Karpas-422 (cell line): Measurements from ENCODE around the gene MYCN. TPM values are rescaled to one million over a fixed set of nuclear protein-coding genes. Genes with fewer than 3 reads are reported as not detected.

ENCODE experiments used
- DNase-seq: peaks from one replicate; pipeline ENCODE4 v3.0.0-alpha.2; 2015
- H2AFZ ChIP-seq: fragments of 200-600 bp; sonication (generic); 2 replicates; pipeline ENCODE4 v1.6.1; 2014; ENCODE audit warnings: antibody characterized with exemption, low read length, mixed read lengths
- H3K27ac ChIP-seq: fragments of 200-600 bp; sonication (generic); 2 replicates; pipeline ENCODE4 v1.5.1; 2014; ENCODE audit warnings: mild to moderate bottlenecking, low read length, moderate library complexity
- H3K27me3 ChIP-seq: fragments of 200-600 bp; sonication (generic); 2 replicates; pipeline ENCODE4 v1.6.1; 2014; ENCODE audit warnings: low read length, mixed read lengths
- H3K36me3 ChIP-seq: fragments of 200-600 bp; sonication (generic); 2 replicates; pipeline ENCODE4 v1.6.1; 2014; ENCODE audit warnings: low read length, mixed read lengths; ENCODE audit not compliant: insufficient read depth
- H3K4me1 ChIP-seq: fragments of 200-600 bp; sonication (generic); 2 replicates; pipeline ENCODE4 v1.6.1; 2014; ENCODE audit warnings: mild to moderate bottlenecking, low read length, mixed read lengths
- H3K4me2 ChIP-seq: fragments of 200-600 bp; sonication (generic); 2 replicates; pipeline ENCODE4 v1.6.1; 2014; ENCODE audit warnings: low read length, low read depth, mild to moderate bottlenecking; ENCODE audit not compliant: poor library complexity, severe bottlenecking
- H3K4me3 ChIP-seq: fragments of 200-600 bp; sonication (generic); 2 replicates; pipeline ENCODE4 v1.5.1; 2014; ENCODE audit warnings: mild to moderate bottlenecking, antibody characterized with exemption, low read length, mixed read lengths
- H3K79me2 ChIP-seq: fragments of 200-600 bp; sonication (generic); 2 replicates; pipeline ENCODE4 v1.6.1; 2014; ENCODE audit warnings: mild to moderate bottlenecking, low read length, mixed read lengths
- H3K9ac ChIP-seq: fragments of 200-600 bp; sonication (generic); 2 replicates; pipeline ENCODE4 v1.6.0; 2014; ENCODE audit warnings: low read length
- H3K9me2 ChIP-seq: fragments of 200-600 bp; sonication (generic), shearing (Covaris generic); replicated peaks from 2 replicates; pipeline ENCODE4 v1.6.0; 2014; ENCODE audit warnings: mild to moderate bottlenecking, low read length, moderate library complexity; ENCODE audit not compliant: insufficient read depth
- H3K9me3 ChIP-seq: fragments of 300-700, 200-600 bp; sonication (generic); 2 replicates; pipeline ENCODE4 v1.6.1; 2014; ENCODE audit warnings: low read length, mixed read lengths
- H4K20me1 ChIP-seq: fragments of 200-600 bp; sonication (generic); 2 replicates; pipeline ENCODE4 v1.6.1; 2014; ENCODE audit warnings: mild to moderate bottlenecking, antibody characterized with exemption, low read length, low read depth; ENCODE audit not compliant: insufficient read depth
- total RNA-seq: library from RNA; depleted of rRNA; stranded (reverse); fragments of >200 nt; shearing (Covaris generic); gene quantifications from 2 replicates; pipeline ENCODE4 v1.2.3, GENCODE V29; 2014; ENCODE audit warnings: low replicate concordance

Gene MYCN
- total RNA-seq, 1 experiment from 2014 or later = not detected

GRCh38 chr2:15936277-15937104, 3.9 kb upstream of the MYCN start:
- Histone ChIP-seq H4K20me1 (no peaks in the 10 kb centered on the region), H3K27me3 (no peaks in the 10 kb centered on the region), H3K79me2 (no peaks in the 10 kb centered on the region), H2AFZ (no peak overlapping the region), H3K36me3 (no peaks in the 10 kb centered on the region), H3K4me2 (no peak overlapping the region), H3K27ac (no peak overlapping the region), H3K4me1 (no peaks in the 10 kb centered on the region), H3K9ac (no peak overlapping the region), H3K9me2 (no peaks in the 10 kb centered on the region), H3K4me3 (no peak overlapping the region), H3K9me3 (no peaks in the 10 kb centered on the region)
- DNase-seq = no peak

- no peaks in the 10 kb centered on the region for H3K79me2 ChIP-seq
- H3K36me3 ChIP-seq = no peaks in the 10 kb centered on the region
- H3K4me2 ChIP-seq = no peak overlapping the region
- no peaks in the 10 kb centered on the region for H3K9me3 ChIP-seq
- H3K9me2 ChIP-seq = no peaks in the 10 kb centered on the region
- no peak overlapping the region for H2AFZ ChIP-seq
- no peak for DNase-seq
- no peak overlapping the region for H3K4me3 ChIP-seq
- H3K4me1 ChIP-seq = no peaks in the 10 kb centered on the region
- H3K27ac ChIP-seq = no peak overlapping the region
- H4K20me1 ChIP-seq = no peaks in the 10 kb centered on the region
- no peaks in the 10 kb centered on the region for H3K27me3 ChIP-seq
- H3K9ac ChIP-seq = no peak overlapping the region
Measured at GRCh38 chr2:15937105-15937881, 3.1 kb upstream of the MYCN start.

- Histone ChIP-seq H3K9me3 (no peaks in the 10 kb centered on the region), H3K27me3 (no peaks in the 10 kb centered on the region), H3K4me3 (no peak overlapping the region), H4K20me1 (no peaks in the 10 kb centered on the region), H3K9ac (no peak overlapping the region), H3K9me2 (no peaks in the 10 kb centered on the region), H3K27ac (no peak overlapping the region), H2AFZ (no peak overlapping the region), H3K36me3 (no peaks in the 10 kb centered on the region), H3K4me2 (no peak overlapping the region), H3K4me1 (no peaks in the 10 kb centered on the region), H3K79me2 (no peaks in the 10 kb centered on the region)
- DNase-seq = no peak
Measured at GRCh38 chr2:15937882-15938802, 2.2 kb upstream of the MYCN start.

- no peaks in the 10 kb centered on the region for H3K79me2 ChIP-seq
- no peak for DNase-seq
- no peak overlapping the region for H3K27ac ChIP-seq
- H4K20me1 ChIP-seq = no peaks in the 10 kb centered on the region
- no peaks in the 10 kb centered on the region for H3K4me1 ChIP-seq
- no peaks in the 10 kb centered on the region for H3K9me2 ChIP-seq
- H3K9ac ChIP-seq = no peak overlapping the region
- H3K4me3 ChIP-seq = no peak overlapping the region
- no peak overlapping the region for H2AFZ ChIP-seq
- H3K4me2 ChIP-seq = no peak overlapping the region
- H3K27me3 ChIP-seq = no peaks in the 10 kb centered on the region
- no peaks in the 10 kb centered on the region for H3K36me3 ChIP-seq
- no peaks in the 10 kb centered on the region for H3K9me3 ChIP-seq
Measured at GRCh38 chr2:15938803-15939555, 1.4 kb upstream of the MYCN start.

GRCh38 chr2:15939556-15939853, 845 bp upstream of the MYCN start:
- H3K79me2 ChIP-seq = no peaks in the 10 kb centered on the region
- H3K36me3 ChIP-seq = no peaks in the 10 kb centered on the region
- H2AFZ ChIP-seq = no peak overlapping the region
- no peak overlapping the region for H3K4me3 ChIP-seq
- no peak overlapping the region for H3K9ac ChIP-seq
- H3K27ac ChIP-seq = no peak overlapping the region
- no peaks in the 10 kb centered on the region for H3K4me1 ChIP-seq
- no peaks in the 10 kb centered on the region for H3K9me2 ChIP-seq
- H3K9me3 ChIP-seq = no peaks in the 10 kb centered on the region
- no peaks in the 10 kb centered on the region for H3K27me3 ChIP-seq
- no peak overlapping the region for H3K4me2 ChIP-seq
- no peak for DNase-seq
- no peaks in the 10 kb centered on the region for H4K20me1 ChIP-seq

- Histone ChIP-seq H4K20me1 (no peaks in the 10 kb centered on the region), H3K9ac (no peak overlapping the region), H2AFZ (no peak overlapping the region), H3K9me2 (no peaks in the 10 kb centered on the region), H3K27ac (no peak overlapping the region), H3K4me2 (no peak overlapping the region), H3K9me3 (no peaks in the 10 kb centered on the region), H3K4me1 (no peaks in the 10 kb centered on the region), H3K27me3 (no peaks in the 10 kb centered on the region), H3K4me3 (no peak overlapping the region), H3K79me2 (no peaks in the 10 kb centered on the region), H3K36me3 (no peaks in the 10 kb centered on the region)
- no peak for DNase-seq
Measured at GRCh38 chr2:15940661-15941480, 521 bp downstream of the MYCN start.

GRCh38 chr2:15941481-15941850, 1.1 kb downstream of the MYCN start:
- Histone ChIP-seq H3K27me3 (no peaks in the 10 kb centered on the region), H3K27ac (no peak overlapping the region), H3K9me2 (no peaks in the 10 kb centered on the region), H3K36me3 (no peaks in the 10 kb centered on the region), H3K4me3 (no peak overlapping the region), H3K79me2 (no peaks in the 10 kb centered on the region), H4K20me1 (no peaks in the 10 kb centered on the region), H3K9me3 (no peaks in the 10 kb centered on the region), H3K9ac (no peak overlapping the region), H2AFZ (no peak overlapping the region), H3K4me1 (no peaks in the 10 kb centered on the region), H3K4me2 (no peak overlapping the region)
- DNase-seq = no peak
